SH-SY5Y (cell line): Measurements from ENCODE around the gene LTBP3.

Experiments used
- GATA2 ChIP-seq: IDR thresholded peaks from 2 replicates; pipeline ENCODE4 v1.6.1; 2011; ENCODE audit warnings: mild to moderate bottlenecking, low read depth, low read length
- GATA3 ChIP-seq: IDR thresholded peaks from 2 replicates; pipeline ENCODE4 v1.6.1; 2011; ENCODE audit warnings: low read depth, mild to moderate bottlenecking, low read length, moderate library complexity

DNA sequence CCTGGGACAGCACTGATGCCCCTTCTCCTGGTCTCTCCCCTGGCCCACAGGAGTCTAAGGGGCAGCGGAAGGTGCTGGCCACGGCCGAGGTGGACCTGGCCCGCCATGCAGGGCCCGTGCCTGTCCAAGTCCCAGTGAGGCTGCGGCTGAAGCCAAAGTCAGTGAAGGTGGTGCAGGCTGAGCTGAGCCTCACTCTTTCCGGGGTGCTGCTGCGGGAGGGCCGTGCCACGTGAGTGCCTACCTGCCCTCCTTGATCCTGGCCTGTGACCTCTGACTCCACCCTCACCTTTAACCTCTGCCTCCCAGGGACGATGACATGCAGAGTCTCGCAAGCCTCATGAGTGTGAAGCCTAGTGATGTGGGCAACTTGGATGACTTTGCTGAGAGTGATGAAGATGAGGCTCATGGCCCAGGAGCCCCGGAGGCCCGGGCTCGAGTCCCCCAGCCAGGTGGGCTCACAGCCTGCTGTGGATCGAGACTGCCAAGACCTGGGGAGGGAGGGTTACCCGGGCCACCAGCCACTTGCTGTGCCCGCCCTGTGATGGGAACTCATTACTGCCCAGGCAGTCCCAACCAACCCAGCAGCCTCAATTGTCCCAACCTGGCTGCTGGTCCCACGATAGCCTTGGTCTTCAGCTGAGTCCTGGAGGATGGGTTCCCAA, 22.0 kb upstream of the LTBP3 start:
- no peak for TF ChIP-seq GATA3
- TF ChIP-seq GATA2, result no peak
